Ammon's horn (tissue), 1 donor: ENCODE data around the gene IPPK.

Source experiments
- DNase-seq: peaks from one replicate; pipeline ENCODE4 v3.0.0-alpha.2; 2016; ENCODE audit warnings: low spot score

IPPK gene

GRCh38 chr9:92669890-92670708, at the start of gene IPPK:
Gene IPPK, minus strand, starts transcription at chr9:92670131. Its CDS starts 143 bp downstream, at chr9:92669988.
- DNase-seq: peak; percentile 99

GRCh38 chr9:92719028-92719647, 49.2 kb upstream of the IPPK start:
- no peak for DNase-seq

GRCh38 chr9:92718086-92719001, 48.4 kb upstream of the IPPK start:
- DNase-seq: no peak

- DNase-seq: no peak
Measured at GRCh38 chr9:92717201-92718085, 47.5 kb upstream of the IPPK start.

- DNase-seq: no peak
Measured at GRCh38 chr9:92716557-92716956, 46.6 kb upstream of the IPPK start.

GRCh38 chr9:92715488-92716231, 45.7 kb upstream of the IPPK start:
- DNase-seq: no peak

- DNase-seq: no peak
Measured at GRCh38 chr9:92714787-92715487, 45.0 kb upstream of the IPPK start.

- DNase-seq: no peak
Measured at GRCh38 chr9:92714016-92714415, 44.1 kb upstream of the IPPK start.

GRCh38 chr9:92713528-92713927, 43.6 kb upstream of the IPPK start:
- no peak for DNase-seq

- no peak for DNase-seq
Measured at GRCh38 chr9:92712767-92713166, 42.8 kb upstream of the IPPK start.

GRCh38 chr9:92711844-92712243, 41.9 kb upstream of the IPPK start:
- DNase-seq: no peak

GRCh38 chr9:92711146-92711545, 41.2 kb upstream of the IPPK start:
- no peak for DNase-seq

GRCh38 chr9:92710368-92710767, 40.4 kb upstream of the IPPK start:
- no peak for DNase-seq

- DNase-seq: no peak
Measured at GRCh38 chr9:92709954-92710353, 40.0 kb upstream of the IPPK start.

- no peak for DNase-seq
Measured at GRCh38 chr9:92709240-92709639, 39.3 kb upstream of the IPPK start.

- DNase-seq: no peak
Measured at GRCh38 chr9:92707530-92707929, 37.6 kb upstream of the IPPK start.

- no peak for DNase-seq
Measured at GRCh38 chr9:92706218-92706940, 36.4 kb upstream of the IPPK start.

- DNase-seq: no peak
Measured at GRCh38 chr9:92704528-92704927, 34.6 kb upstream of the IPPK start.

GRCh38 chr9:92696619-92697018, 26.7 kb upstream of the IPPK start:
- DNase-seq: no peak
